NOMO-1 (cell line): Measurements from ENCODE around the gene EXO1.
"Not testable (repeated sequence)": the region's sequence is repeated elsewhere in the genome, so short reads cannot be mapped to it uniquely, and the experiment has no call there.

Experiments used
- DNase-seq, 2 experiments: peaks; one replicate each; lab custom pipeline; 2025; ENCODE audit not compliant: unreplicated experiment in 2 of 2; lab: John Stamatoyannopoulos, UW

Gene EXO1

DNA sequence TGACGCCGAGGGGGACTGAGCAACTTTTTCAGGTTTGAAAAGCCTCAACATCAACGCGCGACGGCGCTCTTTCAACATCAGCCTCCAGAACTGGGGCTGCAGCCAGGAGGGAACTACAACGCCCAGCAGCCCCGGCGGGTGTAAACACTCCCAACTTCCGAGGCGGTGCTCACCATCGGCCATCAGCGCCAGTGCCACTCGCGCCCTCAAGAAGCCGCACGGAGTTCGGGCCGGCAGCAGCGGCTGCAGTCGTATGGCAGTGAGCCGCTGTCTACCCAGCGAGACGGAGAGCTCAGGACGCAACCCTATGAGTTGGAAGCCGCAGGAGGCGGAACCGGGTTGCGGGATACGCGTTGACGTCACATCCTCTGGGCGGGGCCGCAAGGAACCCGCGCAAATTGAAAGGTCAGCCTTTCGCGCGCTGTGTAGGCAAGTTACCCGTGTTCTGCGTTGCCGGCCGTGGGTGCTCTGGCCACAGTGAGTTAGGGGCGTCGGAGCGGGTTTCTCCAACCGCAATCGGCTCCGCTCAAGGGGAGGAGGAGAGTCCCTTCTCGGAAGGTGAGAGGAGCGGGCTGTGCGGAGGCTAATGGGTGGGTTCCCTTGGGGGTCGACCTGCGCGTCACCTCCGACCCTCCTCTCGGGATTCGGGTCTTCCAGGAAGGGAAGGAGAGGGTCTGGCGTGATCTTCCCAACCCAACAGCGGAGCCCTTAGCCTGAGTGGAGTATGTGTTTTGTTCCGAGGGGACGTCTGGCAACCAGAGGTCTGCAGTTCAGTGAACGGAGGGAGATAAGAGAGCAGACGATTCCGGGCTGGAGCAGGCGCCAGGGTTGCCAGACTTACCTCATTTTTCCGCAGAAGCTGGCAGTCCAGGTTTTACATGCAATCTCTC, at the start of gene EXO1:
Gene EXO1 (plus strand): TSS at position 409 of the 890 bp plus-strand sequence. CDS start 2,222 bp downstream, outside the sequence.
- peak; percentile 95 to 96 for DNase-seq

GRCh38 chr1:241799416-241799815, 48.6 kb upstream of the EXO1 start:
- DNase-seq, result no peak

GRCh38 chr1:241800640-241801039, 47.4 kb upstream of the EXO1 start:
- DNase-seq, result no peak

DNA sequence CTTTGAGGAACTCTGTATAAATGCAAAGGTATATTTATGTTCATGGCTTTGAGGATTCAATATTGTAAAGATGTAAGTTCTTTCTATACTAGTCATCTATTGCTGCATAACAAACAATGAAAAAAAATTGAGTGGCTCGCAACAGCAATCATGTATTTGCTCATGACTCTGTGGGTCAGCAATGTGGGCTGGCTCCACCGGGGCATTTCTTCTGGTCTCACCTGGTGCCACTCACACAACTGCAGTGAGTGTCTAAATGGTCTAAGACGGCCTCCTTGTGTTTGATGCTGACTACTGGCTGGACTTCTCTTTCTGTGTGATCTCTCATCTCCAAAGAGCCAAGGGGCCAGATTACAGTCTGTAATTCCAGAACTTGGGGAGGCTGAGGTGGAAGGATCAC, 45.1 kb upstream of the EXO1 start:
- DNase-seq, result no peak

DNA sequence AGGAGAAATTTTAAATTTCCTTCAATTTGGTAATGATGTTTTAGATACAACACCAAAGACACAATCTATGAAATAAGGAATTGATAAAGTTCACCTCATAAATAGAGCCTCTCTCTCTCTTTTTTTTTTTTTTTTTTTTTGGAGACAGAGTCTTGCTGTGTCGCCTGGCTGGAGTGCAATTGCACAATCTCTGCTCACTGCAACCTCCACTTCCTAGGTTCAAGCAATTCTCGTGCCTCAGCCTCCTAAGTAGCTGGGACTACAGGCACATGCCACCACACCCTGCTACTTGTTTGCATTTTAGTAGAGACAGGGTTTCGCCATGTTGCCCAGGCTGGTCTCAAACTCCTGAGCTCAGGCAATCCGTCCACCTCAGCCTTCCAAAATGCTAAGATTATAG, 43.3 kb upstream of the EXO1 start:
- not testable (repeated sequence) for DNase-seq

GRCh38 chr1:241808265-241808664, 39.7 kb upstream of the EXO1 start:
- peak in 1 of 2 experiments; percentile 4 for DNase-seq

GRCh38 chr1:241810769-241811405, 37.1 kb upstream of the EXO1 start:
- peak; percentile 53 to 85 for DNase-seq

DNA sequence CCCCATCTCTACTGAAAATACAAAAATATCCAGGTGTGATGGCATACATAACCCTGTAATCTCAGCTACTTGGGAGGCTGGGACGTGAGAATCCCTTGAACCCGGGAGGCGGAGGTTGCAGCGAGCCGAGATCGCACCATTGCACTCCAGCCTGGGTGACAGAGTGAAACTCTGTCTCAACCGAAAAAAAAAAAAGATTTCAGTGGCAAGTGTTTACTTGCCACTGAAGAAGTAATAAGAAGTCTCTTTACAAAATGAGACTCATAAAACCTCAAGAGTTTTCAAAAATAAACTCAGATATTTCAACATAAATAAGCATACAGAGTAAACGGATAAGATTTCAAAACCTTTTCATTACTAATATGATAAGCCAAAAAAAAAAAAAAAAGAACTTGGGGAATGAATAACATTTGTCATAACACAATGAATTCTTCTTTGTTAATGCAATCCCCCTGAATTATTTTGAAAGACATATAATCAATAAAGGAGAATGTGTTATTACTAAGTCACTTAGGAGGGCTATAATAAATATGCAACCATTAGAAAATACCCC, 34.2 kb upstream of the EXO1 start:
- no peak for DNase-seq

- DNase-seq, result no peak
Observed at GRCh38 chr1:241816008-241816407, 32.0 kb upstream of the EXO1 start.

DNA sequence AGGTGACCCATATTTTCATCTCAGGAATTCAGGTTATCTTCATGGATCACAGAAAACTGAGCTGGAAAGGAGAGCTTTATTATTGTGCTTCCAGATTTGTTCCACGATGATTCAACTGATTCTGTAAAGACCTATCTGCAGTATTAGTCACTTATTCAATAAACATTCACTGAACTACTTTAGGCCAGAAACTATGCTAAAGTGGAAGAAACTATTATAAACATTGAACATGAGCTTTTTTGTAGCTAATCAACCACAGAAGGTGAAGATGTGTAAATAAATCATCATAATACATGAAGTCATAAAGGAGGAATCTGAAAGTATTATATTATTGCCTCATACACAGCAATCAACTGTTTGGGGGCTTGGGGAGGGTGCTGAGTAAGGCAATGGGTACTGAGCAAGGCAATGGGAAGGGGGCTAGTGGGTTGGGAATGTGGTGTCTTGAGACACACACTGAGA, 30.6 kb upstream of the EXO1 start:
- no peak for DNase-seq

DNA sequence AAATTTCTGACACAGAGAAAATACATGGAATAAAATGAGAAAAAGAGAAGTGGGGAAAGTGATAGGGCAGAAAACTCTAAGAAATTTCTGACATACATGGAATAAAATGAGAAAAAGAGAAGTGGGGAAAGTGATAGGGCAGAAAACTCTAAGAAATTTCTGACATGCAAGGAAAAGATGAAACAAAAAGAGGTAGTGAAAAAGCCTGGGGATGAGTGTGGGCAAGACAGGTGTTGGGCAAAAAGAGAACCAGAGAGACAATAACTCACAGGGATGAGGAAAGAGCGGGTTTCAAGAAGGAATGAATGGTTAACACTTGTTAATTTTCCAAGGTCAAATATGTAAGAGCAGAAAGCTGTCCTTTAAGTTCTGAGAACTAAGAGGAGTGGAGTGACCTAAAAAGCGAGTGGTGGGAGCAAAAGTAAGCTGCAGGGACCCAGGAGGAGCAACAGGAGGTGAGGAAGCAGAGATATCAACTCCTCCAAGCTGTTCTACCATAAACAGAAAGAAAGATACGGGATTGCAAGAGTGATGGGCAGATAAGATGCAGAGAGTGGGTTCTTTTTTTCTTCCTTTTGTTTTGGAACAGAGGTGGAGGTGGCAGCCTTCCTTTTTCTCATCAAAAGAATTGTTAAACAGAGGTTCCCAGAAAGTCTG, 29.9 kb upstream of the EXO1 start:
- peak; percentile 88 to 92 for DNase-seq

GRCh38 chr1:241819340-241819866, 28.6 kb upstream of the EXO1 start:
- no peak for DNase-seq

GRCh38 chr1:241821363-241821762, 26.6 kb upstream of the EXO1 start:
- peak; percentile 29 to 84 for DNase-seq

DNA sequence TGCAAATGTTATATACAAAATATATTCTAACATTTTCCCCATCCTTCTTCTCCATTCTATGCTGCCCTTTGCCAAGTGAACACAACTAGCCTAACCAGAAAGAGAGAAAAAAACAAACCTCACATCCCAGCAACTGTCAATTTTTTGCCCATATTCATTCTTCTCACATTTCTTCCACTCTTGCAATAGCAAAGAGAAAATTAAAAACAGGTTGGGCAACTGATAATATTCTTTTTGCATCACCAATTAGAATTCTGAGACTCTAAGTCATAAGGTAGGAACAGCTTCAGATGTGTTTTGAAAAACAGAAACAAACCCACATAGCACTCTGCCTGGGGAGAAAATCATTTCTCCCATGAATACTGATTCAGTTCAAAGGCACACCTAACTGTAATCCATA, 25.2 kb upstream of the EXO1 start:
- DNase-seq, result no peak

GRCh38 chr1:241823925-241824324, 24.1 kb upstream of the EXO1 start:
- no peak for DNase-seq

GRCh38 chr1:241825581-241825980, 22.4 kb upstream of the EXO1 start:
- DNase-seq, result no peak

DNA sequence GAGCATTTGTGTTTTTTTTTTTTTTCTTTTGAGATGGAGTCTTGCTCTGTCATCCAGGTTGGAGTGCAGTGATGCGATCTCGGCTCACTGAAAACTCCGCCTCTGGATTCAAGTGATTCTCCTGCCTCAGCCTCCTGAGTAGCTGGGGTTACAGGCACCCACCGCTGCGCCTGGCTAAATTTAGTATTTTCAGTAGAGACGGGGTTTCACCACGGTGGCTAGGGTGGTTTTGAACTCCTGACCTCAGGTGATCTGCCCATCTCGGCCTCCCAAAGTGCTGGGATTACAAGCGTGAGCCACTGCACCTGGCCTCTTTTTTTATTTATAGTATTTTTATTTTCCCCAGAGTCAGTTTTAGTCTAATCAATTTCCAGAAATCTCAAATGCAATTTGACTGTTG, 21.4 kb upstream of the EXO1 start:
- DNase-seq, result not testable (repeated sequence)

DNA sequence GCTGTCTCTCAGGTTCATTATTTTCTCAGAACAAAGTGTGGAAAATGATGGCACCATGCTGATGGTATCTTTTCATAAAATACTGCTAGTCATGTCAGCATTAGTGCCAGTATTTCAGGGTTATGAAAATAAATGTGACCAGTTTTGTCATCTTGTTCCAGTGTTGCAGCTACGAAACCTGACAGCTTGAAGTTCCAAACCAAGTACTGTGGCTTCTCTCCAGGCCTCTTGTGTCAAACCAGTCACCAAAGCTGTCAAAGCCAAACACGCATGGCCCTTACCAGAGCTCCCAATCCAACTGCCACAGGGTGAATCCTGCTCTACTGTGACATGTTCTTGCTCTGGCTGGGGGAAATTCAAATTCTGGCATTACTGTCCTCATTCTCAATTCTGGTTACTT, 20.7 kb upstream of the EXO1 start:
- no peak for DNase-seq

- no peak for DNase-seq
Observed at GRCh38 chr1:241828463-241829021, 19.5 kb upstream of the EXO1 start.

GRCh38 chr1:241829468-241829867, 18.5 kb upstream of the EXO1 start:
- peak in 1 of 2 experiments; percentile 10 for DNase-seq
